K562 (cell line): ENCODE measurements around the gene CEMP1. TPM values are rescaled to one million over a fixed set of nuclear protein-coding genes. Genes with fewer than 3 reads are reported as not detected.

ENCODE experiments used
- BCL6 ChIP-seq: fragments of 250-450 bp; sonication (Bioruptor Pico); IDR thresholded peaks from 2 replicates; pipeline ENCODE4 v1.4.0; 2020
- CBX1 ChIP-seq: sonication (generic); IDR thresholded peaks from 2 replicates; pipeline ENCODE4 v1.6.1; 2016; ENCODE audit warnings: antibody characterized with exemption, low read depth, mild to moderate bottlenecking
- CREBBP ChIP-seq: IDR thresholded peaks from one replicate; pipeline ENCODE4 v1.6.1; 2012; ENCODE audit warnings: low read depth, mild to moderate bottlenecking, control low read depth, inconsistent platforms, low read length
- HDAC6 ChIP-seq: IDR thresholded peaks from 2 replicates; pipeline ENCODE4 v1.6.1; 2012; ENCODE audit warnings: low read depth, mild to moderate bottlenecking, control low read depth, inconsistent platforms, low read length, moderate library complexity
- MAFF ChIP-seq: IDR thresholded peaks from 2 replicates; pipeline ENCODE4 v1.6.1; 2012; ENCODE audit warnings: low read length, improper control_type of control experiment
- MAZ ChIP-seq, 2 experiments: fragments of 450-650 bp in 1 of 2; sonication (generic) in 1 of 2; formaldehyde crosslinking; IDR thresholded peaks in 1 of 2; conservative IDR thresholded peaks in 1 of 2; 2 replicates each; pipeline versions ENCODE4 v1.4.0 to v1.5.0; 2020; ENCODE audit warnings: mild to moderate bottlenecking in 1 of 2, missing genetic modification reagents in 1 of 2
- TAF15 ChIP-seq: fragments of 200-400 bp; formaldehyde crosslinking; IDR thresholded peaks from 2 replicates; pipeline ENCODE4 v1.6.1; 2017; ENCODE audit warnings: mild to moderate bottlenecking, low read depth, low read length, moderate library complexity
- TAF9B ChIP-seq: fragments of 450-650 bp; IDR thresholded peaks from 2 replicates; pipeline ENCODE4 v1.6.1; 2018; ENCODE audit warnings: mild to moderate bottlenecking; ENCODE audit not compliant: partially characterized antibody
- TAL1 ChIP-seq: fragments of 450-650 bp; IDR thresholded peaks from 2 replicates; pipeline ENCODE4 v1.6.1; 2016; ENCODE audit warnings: mild to moderate bottlenecking
- XRCC4 ChIP-seq: IDR thresholded peaks from one replicate; pipeline ENCODE4 v1.6.1; 2011; ENCODE audit not compliant: insufficient read depth, insufficient read length; ENCODE audit errors: extremely low read depth
- ZBTB17 ChIP-seq: fragments of 450-650 bp; formaldehyde crosslinking; IDR thresholded peaks from 2 replicates; pipeline ENCODE4 v1.4.0; 2020; ENCODE audit warnings: mild to moderate bottlenecking
- ZC3H8 ChIP-seq: fragments of 450-650 bp; IDR thresholded peaks from 2 replicates; pipeline ENCODE4 v1.6.1; 2017
- ZNF146 ChIP-seq: IDR thresholded peaks from one replicate; pipeline ENCODE4 v1.6.1; 2018; ENCODE audit warnings: missing compliant biosample characterization; ENCODE audit not compliant: unreplicated experiment
- ZNF347 ChIP-seq: fragments of 450-650 bp; formaldehyde crosslinking; IDR thresholded peaks from 2 replicates; pipeline ENCODE4 v1.4.0; 2020; ENCODE audit warnings: low read depth, mild to moderate bottlenecking, moderate library complexity
- polyA plus RNA-seq, 8 experiments: library from polyadenylated mRNA; depleted of rRNA in 4 of 8; stranded (reverse) in 5 of 8; unstranded in 3 of 8; fragments of >200 nt; fragmentation: Nextera tagmentation in 2 of 8; fragmentation: Illumina TruSeq in 1 of 8; extraction: Ambion mirVana in 2 of 8; extraction: Trizol in 1 of 8; gene quantifications; 2 replicates each; pipeline versions ENCODE4 v1.2.1 to v1.2.3, GENCODE V29; 2011 to 2014; ENCODE audit warnings: inconsistent platforms in 1 of 8, missing spikeins in 1 of 8
- total RNA-seq, 7 experiments: library from RNA; depleted of rRNA in 6 of 7; stranded (reverse); fragments of >200 nt in 6 of 7; fragmentation: Illumina TruSeq in 2 of 7; extraction: Trizol in 2 of 7; gene quantifications; 2 replicates each; pipeline versions ENCODE4 v1.2.1 to v1.2.3, GENCODE V29; 2011 to 2021; ENCODE audit warnings: low replicate concordance in 1 of 7
- TF ChIP-seq, protein P1 (sequence below): sonication (generic); IDR thresholded peaks from 2 replicates; pipeline ENCODE4 v1.6.1; 2016
- TF ChIP-seq, protein P2 (sequence below): fragments of 250-450 bp; sonication (Bioruptor Pico); IDR thresholded peaks from 2 replicates; pipeline ENCODE4 v1.5.1; 2021; ENCODE audit warnings: mild to moderate bottlenecking
- TF ChIP-seq, protein P3 (sequence below), 3 experiments: fragments of 200-800 bp in 1 of 3; sonication (Bioruptor generic) in 1 of 3; sonication (generic) in 1 of 3; formaldehyde crosslinking in 1 of 3; IDR thresholded peaks; 2 replicates each; pipeline versions ENCODE4 v1.6.1 to v1.8.0; 2016 to 2022; ENCODE audit warnings: mild to moderate bottlenecking in 2 of 3, missing compliant biosample characterization in 2 of 3, missing genetic modification characterization in 2 of 3, missing genetic modification reagents in 1 of 3

Gene CEMP1
- total and polyA plus RNA-seq, 9 of the 15 experiments (the other 6 are each of a cell fraction or from before 2014, with no cell fraction given): 0.05 to 0.45 TPM; not detected in 7

DNA sequence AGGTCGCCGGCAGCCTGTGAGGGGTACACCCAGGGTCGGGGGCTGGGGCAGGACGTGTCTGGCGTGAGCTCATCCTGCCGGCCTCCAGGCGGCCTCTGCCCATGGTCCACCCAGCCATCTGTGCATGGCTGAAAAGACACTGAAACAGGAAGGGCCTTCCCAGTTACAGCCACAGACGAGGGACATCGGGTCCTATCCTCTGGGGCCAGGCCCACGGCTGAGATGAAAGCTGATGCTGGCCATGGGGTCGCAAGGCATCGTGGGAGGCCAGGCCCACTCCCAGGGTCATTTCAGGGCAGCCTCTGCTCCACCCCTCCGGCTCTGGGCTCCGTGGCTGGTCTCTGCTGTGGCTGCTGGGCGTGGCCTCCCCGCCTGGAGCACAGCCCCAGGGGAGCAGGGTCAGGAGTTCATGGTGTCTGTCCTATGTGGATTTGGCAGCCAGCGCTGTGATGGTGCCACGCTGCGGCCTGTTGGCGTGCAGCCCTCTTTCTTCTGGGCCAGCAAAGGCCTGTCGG lies 34.0 kb downstream of the CEMP1 start (continued):
- TF ChIP-seq TAL1 (no peak), ZBTB17 (CRISPR knock-in tag) (no peak), HDAC6 (no peak), TAF9B (no peak), CREBBP (no peak), BCL6 (CRISPR knock-in tag) (no peak), MAZ (CRISPR knock-in tag; conservative IDR thresholded peaks at IDR 0.05 in 1 of 2, IDR thresholded peaks at IDR 0.05 in 1 of 2) (peak in 1 of 2 experiments; percentile 71; a peak in 1 of 4 replicates), ZNF347 (CRISPR knock-in tag) (no peak), MAFF (no peak), TAF15 (no peak), XRCC4 (no peak), ZNF146 (CRISPR knock-in tag) (no peak), CBX1 (no peak), ZC3H8 (no peak)
- TF ChIP-seq, protein P1, sequence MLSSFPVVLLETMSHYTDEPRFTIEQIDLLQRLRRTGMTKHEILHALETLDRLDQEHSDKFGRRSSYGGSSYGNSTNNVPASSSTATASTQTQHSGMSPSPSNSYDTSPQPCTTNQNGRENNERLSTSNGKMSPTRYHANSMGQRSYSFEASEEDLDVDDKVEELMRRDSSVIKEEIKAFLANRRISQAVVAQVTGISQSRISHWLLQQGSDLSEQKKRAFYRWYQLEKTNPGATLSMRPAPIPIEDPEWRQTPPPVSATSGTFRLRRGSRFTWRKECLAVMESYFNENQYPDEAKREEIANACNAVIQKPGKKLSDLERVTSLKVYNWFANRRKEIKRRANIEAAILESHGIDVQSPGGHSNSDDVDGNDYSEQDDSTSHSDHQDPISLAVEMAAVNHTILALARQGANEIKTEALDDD: no peak
- TF ChIP-seq, protein P2, sequence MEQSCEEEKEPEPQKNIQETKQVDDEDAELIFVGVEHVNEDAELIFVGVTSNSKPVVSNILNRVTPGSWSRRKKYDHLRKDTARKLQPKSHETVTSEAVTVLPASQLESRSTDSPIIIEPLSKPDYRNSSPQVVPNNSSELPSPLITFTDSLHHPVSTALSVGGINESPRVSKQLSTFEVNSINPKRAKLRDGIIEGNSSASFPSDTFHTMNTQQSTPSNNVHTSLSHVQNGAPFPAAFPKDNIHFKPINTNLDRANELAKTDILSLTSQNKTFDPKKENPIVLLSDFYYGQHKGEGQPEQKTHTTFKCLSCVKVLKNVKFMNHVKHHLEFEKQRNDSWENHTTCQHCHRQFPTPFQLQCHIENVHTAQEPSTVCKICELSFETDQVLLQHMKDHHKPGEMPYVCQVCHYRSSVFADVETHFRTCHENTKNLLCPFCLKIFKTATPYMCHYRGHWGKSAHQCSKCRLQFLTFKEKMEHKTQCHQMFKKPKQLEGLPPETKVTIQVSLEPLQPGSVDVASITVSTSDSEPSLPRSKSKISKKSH (CRISPR knock-in tag): no peak
- TF ChIP-seq, protein P3, sequence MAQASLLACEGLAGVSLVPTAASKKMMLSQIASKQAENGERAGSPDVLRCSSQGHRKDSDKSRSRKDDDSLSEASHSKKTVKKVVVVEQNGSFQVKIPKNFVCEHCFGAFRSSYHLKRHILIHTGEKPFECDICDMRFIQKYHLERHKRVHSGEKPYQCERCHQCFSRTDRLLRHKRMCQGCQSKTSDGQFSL (CRISPR knock-in tag; IDR thresholded peaks at IDR 0.05): no peak
- TF ChIP-seq, protein P3 (tag; IDR thresholded peaks at IDR 0.05): no peak
